Neutrophil (primary cell): ENCODE results near the gene HOXA9.

Experiments used
- H3K27ac ChIP-seq: fragments of 200-600 bp; sonication (generic); 2 replicates; pipeline ENCODE4 v1.5.1; 2016; ENCODE audit warnings: mild to moderate bottlenecking, moderate library complexity
- H3K27me3 ChIP-seq: fragments of 200-600 bp; sonication (generic); 2 replicates; pipeline ENCODE4 v1.6.0; 2016; ENCODE audit warnings: mild to moderate bottlenecking
- H3K36me3 ChIP-seq: fragments of 200-600 bp; sonication (generic); 2 replicates; pipeline ENCODE4 v1.5.1; 2017
- H3K4me1 ChIP-seq, 2 experiments: fragments of 200-600 bp in 1 of 2; sonication (generic) in 1 of 2; 1 replicate in 1 of 2; 2 replicates in 1 of 2; pipeline versions ENCODE4 v1.5.1 to v1.6.1; 2013 to 2016; ENCODE audit warnings: low read depth in 1 of 2, low read length in 1 of 2, mild to moderate bottlenecking in 1 of 2, moderate library complexity in 1 of 2; ENCODE audit not compliant: control insufficient read depth in 1 of 2, insufficient read depth in 1 of 2
- H3K4me3 ChIP-seq, 2 experiments: fragments of 200-600 bp in 1 of 2; sonication (generic) in 1 of 2; 1 replicate in 1 of 2; 2 replicates in 1 of 2; pipeline ENCODE4 v1.5.1; 2013 to 2016; ENCODE audit warnings: low read depth in 1 of 2, low read length in 1 of 2, mild to moderate bottlenecking in 1 of 2, moderate library complexity in 1 of 2
- H3K9me3 ChIP-seq: fragments of 200-600 bp; sonication (generic); 2 replicates; pipeline ENCODE4 v1.5.1; 2016
- TF ChIP-seq, protein P1 (sequence below): fragments of 200-600 bp; sonication (generic); IDR thresholded peaks from 2 replicates; pipeline ENCODE4 v1.5.1; 2016; ENCODE audit warnings: antibody characterized with exemption

Gene HOXA9

DNA sequence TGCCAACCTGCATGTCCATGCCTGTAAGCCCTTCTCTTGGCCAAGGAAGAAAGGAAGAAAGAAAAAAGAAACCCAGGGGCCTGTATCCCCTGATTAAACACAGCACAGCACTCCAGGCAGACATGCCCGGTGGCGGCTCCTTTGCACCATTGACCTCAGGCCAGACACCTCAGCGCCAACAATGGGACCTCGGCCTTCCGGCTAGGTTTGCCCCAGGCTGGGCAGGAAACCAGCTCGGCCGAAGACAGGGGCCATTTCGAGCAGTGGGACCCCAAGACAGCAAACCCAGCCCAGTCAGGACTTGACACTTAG lies 5.9 kb upstream of the HOXA9 start:
- Histone ChIP-seq H3K9me3 (no peaks in the 10 kb centered on the region), H3K4me1 (peaks cover 34 to 69% of the 10 kb centered on the region in 2 experiments), H3K27me3 (peaks cover 100% of the 10 kb centered on the region), H3K27ac (no peak overlapping the region), H3K36me3 (no peaks in the 10 kb centered on the region), H3K4me3 (no peak overlapping the region)
- TF ChIP-seq, protein P1, sequence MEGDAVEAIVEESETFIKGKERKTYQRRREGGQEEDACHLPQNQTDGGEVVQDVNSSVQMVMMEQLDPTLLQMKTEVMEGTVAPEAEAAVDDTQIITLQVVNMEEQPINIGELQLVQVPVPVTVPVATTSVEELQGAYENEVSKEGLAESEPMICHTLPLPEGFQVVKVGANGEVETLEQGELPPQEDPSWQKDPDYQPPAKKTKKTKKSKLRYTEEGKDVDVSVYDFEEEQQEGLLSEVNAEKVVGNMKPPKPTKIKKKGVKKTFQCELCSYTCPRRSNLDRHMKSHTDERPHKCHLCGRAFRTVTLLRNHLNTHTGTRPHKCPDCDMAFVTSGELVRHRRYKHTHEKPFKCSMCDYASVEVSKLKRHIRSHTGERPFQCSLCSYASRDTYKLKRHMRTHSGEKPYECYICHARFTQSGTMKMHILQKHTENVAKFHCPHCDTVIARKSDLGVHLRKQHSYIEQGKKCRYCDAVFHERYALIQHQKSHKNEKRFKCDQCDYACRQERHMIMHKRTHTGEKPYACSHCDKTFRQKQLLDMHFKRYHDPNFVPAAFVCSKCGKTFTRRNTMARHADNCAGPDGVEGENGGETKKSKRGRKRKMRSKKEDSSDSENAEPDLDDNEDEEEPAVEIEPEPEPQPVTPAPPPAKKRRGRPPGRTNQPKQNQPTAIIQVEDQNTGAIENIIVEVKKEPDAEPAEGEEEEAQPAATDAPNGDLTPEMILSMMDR = no peak

DNA sequence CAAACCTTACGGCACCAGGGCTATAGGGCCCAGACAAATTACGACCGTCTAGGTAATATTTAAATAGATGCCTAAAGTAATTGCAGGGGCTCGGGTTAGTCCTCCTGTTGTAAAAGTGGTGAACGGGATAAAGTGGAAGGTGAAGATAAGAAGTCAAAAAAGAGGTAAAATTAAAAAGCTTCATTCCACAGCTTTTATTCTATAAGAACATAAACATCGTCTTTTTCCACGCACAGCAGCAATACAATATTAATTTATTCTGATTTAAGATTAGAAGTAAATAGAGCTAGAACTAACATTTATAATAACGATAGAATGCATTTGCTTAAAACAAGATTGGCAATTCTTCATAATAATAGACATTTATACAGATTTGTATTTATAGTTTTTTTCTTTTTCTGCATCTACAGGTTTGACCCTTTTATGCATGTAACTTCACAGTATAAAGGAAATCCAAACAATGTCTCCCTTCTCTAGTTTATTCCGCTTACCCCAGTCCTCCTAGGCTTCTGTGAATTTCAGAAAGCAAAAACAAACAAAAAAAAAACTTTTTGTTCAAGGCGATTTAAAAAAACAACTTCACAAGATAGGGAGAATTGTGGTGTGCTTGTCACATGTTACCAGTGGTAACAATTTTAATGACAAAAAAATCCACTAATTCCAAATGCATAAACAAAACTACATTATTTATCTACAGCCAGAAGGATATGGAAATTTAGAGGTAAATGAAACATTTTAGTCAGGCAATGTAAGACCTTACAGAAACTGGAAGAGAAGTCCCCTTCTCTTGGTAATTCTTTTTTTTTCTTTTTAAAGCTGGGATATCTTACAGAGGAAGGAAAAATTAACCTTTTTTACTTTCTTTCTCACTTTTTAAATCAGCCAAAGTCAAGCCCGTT lies 5.3 kb upstream of the HOXA9 start:
- H3K4me1 ChIP-seq = peaks cover 40 to 75% of the 10 kb centered on the region in 2 experiments

DNA sequence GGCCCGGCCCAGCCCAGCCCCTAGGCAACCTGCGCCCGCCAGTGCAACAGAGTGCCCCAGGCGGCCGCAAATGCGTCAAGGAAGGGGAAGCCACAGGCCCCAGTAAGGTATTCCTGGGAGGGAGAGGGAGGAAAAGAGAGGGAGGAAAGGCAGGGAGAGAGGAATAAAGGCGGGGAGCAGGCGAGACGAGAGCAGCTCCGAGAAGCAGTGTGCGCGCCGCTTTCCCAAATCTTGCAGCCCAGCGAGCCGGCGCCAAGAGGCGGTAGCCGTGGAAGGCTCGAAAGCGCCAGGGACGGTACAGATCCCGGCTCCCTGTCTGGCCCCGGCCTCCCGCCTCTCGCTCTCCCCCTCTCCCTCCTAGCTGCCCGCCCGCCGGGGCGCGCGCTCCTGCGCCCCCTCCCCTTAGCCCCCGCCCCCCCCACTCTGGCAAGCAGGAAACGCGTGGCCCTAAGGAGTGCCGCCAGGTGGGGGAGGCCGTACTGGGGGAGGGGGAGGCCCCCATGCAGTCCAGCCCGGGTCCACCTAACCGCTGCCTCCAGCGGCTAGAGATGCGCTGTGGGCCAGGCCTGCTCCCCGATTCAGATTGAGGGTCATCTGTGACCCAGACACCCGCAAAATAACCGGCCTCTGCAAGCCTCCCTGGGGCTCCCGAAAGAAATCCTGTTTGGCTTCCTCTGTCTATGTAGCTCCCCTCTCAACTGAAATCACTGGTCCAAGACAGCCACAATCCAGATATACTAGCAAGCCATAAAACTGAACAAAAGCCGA lies 4.5 kb upstream of the HOXA9 start:
- Histone ChIP-seq H3K36me3 (no peaks in the 10 kb centered on the region), H3K4me1 (peaks cover 49 to 83% of the 10 kb centered on the region in 2 experiments), H3K27me3 (peaks cover 100% of the 10 kb centered on the region), H3K27ac (no peak overlapping the region), H3K9me3 (no peaks in the 10 kb centered on the region), H3K4me3 (peak overlapping the region in 1 of 2 experiments; percentile 35)
- TF ChIP-seq, protein P1 = no peak

More for the DNA sequence above, 5.3 kb upstream of the HOXA9 start:
- Histone ChIP-seq H3K9me3 (no peaks in the 10 kb centered on the region), H3K4me3 (no peak overlapping the region), H3K27ac (no peak overlapping the region), H3K27me3 (peaks cover 100% of the 10 kb centered on the region), H3K36me3 (no peaks in the 10 kb centered on the region)
- TF ChIP-seq, protein P1 = no peak

DNA sequence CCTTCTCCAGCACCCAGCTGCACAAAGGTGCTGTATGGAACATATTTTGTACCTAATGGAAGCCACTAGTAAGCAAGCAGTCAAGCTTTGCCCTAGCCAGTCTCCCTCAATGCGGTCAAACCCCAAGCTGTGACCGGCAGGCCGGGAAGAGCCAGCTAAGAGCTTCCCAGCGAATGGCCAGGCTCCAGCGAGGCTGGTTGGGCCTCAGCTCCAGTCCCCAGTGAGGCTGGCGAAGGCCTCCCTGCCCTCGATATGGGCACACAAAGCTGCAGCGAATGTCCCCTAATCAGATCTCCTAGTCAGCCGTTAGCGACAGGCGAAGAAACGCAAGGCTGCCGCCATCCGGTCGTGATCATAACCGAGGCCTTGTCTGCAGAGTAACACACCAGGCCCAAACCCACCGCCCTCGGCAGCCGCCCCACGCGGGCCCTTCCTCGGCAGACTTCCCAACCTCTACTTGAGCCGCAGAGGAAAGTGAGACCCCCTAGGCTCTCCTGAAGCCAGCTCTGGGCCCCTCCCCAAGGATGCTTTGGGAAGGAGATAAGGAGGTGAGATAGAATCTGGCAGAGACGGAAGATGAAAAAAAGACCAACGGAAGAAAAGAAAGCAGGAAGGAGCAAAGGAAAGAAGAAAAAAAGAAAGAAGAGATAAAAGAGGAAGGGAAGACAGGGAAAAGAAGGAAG lies 3.1 kb upstream of the HOXA9 start:
- TF ChIP-seq, protein P1 = no peak
- peaks cover 56 to 85% of the 10 kb centered on the region in 2 experiments for H3K4me1 ChIP-seq
- H3K27me3 ChIP-seq = peaks cover 100% of the 10 kb centered on the region
- H3K27ac ChIP-seq = no peak overlapping the region
- no peaks in the 10 kb centered on the region for H3K9me3 ChIP-seq
- H3K4me3 ChIP-seq = no peak overlapping the region
- H3K36me3 ChIP-seq = no peaks in the 10 kb centered on the region

DNA sequence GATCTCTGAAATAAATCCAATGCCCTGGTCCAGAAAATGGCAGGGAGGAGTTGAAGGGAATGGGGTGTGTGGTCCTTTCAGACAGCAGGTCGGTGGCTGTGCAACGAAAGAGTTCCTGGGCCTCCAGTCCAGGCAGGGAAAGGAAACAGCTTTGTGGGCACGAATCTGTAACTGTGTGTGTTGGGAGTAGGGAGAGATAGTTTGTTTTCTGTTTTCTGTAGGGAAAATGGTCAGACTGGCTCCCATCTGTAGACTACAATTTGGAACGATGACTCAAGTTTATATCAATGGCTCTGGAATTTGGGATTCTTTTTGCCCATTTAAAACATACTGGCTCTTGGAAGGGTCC lies 2.6 kb upstream of the HOXA9 start:
- Histone ChIP-seq H3K27me3 (peaks cover 100% of the 10 kb centered on the region), H3K36me3 (no peaks in the 10 kb centered on the region), H3K27ac (no peak overlapping the region), H3K9me3 (no peaks in the 10 kb centered on the region), H3K4me1 (peaks cover 51 to 82% of the 10 kb centered on the region in 2 experiments), H3K4me3 (no peak overlapping the region)
- TF ChIP-seq, protein P1 = no peak
